NCI-H526 treated with DMSO at 0.1 percent for 48 hours (cell line): Measurements from ENCODE around the gene RBMS3.
"Not testable (repeated sequence)": the region's sequence is repeated elsewhere in the genome, so short reads cannot be mapped to it uniquely, and the experiment has no call there.

Experiments
- DNase-seq: peaks from one replicate; lab custom pipeline; 2025; lab: John Stamatoyannopoulos, UW

RBMS3 gene

DNA sequence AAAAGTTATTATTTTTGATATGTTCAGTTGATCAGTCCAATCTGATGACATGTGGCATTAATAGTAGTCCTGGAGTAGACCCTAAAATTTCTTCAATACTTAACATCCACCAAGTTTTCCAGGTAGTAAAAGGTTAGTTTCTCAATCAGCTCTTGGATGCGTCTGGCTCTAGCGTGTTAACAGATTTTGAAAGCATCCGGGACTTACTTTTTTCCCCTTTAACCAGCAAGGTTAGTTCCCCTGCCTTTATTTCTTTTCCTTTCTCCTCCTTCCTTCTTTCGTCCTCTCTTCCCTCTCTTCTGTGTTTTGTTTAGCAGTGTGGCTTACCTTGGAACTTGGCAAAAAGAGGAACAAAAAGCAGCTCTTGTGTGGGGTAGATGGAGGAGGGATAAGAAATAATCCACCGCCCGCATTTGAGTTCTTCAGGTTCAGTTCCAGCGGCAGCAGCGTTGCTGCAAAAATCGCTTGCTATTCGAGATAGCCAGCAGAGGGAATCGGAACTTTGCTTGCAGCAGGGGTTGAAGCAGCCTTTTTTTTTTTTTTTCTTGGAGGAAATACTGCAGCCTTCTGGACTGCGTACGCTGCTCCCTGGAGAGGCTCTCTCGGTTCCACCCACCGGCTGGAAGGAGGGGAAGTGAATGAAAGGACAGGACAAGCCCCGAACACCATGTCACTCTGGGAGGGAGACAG lies at the start of gene RBMS3:
Gene RBMS3 (plus strand): TSS at position 668 of the 690 bp plus-strand sequence.
- DNase-seq, result no peak

- DNase-seq, result not testable (repeated sequence)
Observed at GRCh38 chr3:29233126-29233525, 47.7 kb upstream of the RBMS3 start.

DNA sequence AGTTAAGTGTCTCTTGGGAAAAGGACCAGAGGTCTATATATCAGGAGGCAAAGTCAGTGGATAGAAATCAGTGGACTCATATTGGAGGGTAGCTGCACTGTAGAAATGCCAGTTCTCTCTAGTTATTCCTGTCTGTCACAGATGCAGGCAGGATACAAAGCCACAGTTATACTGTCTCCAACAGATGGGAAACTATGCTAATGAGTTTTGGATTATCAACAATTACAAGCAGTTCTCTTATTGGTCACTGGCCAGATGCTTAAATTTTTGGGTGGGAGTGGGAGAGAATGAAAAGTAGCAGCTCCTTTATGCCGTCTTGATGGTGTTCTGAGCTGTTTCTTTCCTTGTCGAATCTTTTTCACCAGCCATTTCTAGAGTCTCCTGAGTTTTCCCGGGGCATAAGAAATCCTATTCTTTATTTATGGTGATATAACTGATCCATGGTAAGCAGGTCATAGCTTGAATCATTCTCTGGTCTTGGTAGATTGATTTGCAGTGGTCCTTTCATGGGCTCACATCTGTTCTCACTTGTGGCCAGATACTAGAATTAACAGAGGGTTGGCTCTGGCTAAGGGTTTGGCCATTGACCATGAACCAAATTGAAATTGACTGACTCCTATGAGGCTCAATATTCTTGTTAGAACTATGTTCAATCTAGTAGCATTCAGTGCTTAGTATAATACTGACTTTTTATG lies 44.6 kb upstream of the RBMS3 start:
- no peak for DNase-seq

- DNase-seq, result no peak
Observed at GRCh38 chr3:29239376-29239775, 41.5 kb upstream of the RBMS3 start.

- no peak for DNase-seq
Observed at GRCh38 chr3:29240248-29240647, 40.6 kb upstream of the RBMS3 start.

GRCh38 chr3:29240887-29241286 lies 40.0 kb upstream of the RBMS3 start:
- no peak for DNase-seq

GRCh38 chr3:29241855-29242254 lies 39.0 kb upstream of the RBMS3 start:
- DNase-seq, result no peak

DNA sequence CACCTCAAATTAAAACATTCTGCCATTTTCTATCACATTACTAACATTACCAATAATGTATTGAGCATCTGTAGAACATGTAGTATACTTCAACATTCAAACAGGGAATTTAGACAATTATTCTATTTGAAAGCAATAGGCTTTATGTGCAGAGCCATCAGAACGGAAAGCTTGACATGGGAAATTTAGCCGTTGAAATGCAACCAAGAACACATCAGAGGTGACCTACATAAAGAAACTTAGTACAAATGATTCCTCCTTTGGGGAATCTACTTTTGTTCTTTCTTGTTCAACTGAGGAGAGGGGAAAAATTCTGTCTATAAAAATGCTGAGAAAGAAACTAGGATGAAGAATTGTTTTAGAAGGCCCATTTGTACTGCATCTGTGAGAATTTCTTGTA lies 38.6 kb upstream of the RBMS3 start:
- no peak for DNase-seq

DNA sequence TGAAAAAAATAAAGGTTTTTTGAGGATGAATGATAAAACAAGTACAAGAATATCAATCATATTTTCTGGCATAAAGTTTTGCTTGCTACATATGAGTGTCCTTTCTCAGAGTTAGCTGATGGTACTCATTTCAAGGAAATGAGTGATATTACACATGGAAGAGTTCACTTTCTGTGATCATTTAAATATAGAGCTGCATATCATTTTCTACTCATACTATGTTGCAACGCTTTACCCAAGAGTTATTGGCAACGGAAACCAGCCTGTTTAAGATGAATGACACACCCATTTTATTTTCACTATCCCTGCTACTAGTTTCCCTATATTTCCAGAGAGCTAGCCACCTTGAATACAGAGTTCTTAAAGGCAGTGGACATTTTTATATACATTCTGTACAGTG lies 35.4 kb upstream of the RBMS3 start:
- DNase-seq, result no peak

DNA sequence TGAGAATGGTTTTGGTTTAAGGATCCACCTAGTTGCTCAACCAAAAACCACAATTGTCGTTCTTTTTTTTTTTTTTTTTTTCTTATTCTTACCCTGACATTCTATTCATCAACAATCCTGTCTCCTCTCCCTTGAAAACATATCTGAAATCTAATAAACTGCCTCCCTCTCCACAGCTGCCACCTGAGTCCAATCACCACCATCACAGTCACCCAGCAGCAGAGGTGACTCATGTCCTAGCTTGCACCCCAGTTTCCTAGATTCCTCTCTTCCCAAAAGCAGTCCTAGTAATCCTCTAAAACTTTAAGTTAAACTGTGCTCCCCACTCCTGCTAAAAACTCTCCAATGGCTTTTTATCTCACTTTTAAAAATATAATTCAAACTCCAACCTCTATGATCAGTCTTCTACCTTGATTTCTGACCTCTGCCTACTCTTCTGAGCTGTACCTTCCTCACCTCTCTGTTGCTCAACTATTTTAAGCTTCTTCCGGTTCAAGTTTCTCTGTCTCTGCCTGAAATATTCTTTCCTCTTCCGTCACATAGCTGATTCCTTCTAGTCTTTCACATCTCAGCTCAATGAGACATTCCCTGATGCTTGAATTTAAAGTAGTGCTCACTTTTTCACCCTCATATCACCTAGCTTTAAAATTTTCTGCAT lies 33.7 kb upstream of the RBMS3 start:
- DNase-seq, result no peak

GRCh38 chr3:29249829-29250345 lies 31.0 kb upstream of the RBMS3 start:
- DNase-seq, result no peak

DNA sequence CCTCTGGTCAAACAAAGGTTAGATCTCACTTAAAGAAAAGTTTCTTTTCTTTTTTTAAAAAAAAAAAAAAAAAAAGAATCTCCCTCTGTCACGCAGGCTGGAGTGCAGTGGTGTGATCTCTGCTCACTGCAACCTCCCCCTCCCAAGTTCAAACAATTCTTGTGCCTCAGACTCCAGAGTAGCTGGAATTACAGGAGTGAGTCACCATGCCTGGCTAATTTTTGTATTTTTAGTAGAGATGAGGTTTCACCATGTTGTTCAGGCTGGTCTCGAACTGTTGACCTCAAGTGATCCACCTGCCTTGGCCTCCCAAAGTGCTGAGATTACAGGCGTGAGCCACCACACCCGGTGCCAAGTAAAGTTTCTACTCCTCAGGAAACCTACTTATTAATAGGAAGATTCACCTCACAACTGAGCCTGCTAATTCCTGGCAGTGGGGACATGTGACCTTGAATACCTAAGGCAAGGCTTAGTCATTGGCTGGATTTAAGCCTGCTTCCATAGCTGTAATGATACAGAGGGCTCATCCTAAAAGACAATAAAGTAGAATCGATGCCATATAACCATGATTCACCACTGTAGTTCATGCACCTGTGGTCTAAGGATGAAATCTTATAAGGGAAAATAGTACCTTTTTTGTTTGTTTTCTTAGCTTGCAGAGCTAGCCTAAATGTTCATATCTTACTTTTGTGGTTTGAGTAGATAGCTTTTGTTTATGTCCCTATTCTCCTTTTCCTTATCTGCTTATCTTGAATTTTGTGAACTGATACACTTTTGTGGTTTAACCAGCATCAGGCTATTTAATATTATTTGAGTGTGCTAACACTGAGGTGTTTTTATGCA lies 24.8 kb upstream of the RBMS3 start:
- DNase-seq, result no peak

DNA sequence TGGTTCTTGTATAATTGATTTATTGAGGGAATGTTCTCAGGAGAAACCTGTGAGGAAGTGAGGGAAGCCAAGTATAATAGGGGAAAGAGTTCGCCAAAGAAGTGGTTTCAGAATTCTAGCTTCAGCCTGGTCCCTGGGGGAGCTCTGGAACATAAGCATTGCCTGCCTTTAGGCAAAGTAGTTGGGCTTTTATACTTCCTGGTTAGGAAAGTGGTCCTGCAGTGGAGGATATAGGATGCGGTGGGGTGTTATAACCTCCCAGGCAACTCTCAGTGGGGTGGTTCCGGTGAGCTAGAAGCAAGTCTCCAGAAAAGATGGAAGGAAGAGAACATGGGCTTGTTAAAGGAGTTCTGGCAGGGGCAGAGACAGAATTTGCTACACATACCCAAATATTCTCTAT lies 22.7 kb upstream of the RBMS3 start:
- no peak for DNase-seq

DNA sequence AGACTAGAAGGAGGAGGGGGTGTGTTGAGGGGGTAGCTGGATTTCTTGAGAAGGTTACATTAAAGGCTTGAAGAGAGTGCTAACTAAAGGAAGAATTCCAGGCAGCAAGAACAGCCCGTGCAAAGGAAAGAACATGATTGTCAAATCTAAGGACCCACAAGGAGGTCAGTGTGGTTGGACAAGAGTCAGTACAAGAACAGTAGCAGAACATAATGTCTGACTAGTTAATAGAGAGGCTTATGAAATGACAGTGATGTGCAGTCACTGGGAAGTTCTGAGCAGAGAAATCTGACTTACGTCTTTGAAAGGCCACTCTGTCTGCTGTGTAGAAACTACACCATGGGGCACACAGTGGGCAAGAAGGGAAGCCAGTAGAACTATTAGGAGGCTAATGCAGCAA lies 19.8 kb upstream of the RBMS3 start:
- DNase-seq, result no peak

GRCh38 chr3:29263476-29263875 lies 17.4 kb upstream of the RBMS3 start:
- no peak for DNase-seq

DNA sequence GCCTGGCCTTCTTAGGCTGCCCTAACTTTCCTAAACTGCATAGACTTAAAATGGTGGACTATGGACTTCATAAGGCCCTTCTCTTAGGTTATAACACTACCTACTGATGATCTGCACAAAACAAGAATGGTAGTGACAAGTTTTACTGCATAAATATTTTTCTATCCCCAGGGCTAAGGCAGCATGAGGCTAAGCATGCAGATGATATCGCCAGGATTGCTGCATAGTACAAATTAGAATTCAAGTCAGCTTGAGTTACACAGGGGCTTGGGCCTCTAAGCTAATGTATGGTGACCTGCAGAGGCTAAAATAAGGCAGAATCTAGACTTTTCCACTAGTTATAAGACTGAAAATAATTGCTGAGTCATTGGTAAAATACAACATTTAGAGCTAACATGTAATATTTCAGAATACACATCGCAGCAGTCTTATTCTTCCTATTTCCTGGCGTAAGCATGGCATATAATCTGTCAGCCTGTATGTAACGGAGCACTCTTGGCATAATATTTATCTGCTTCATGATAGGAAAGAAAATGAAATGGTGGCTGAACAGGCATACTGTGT lies 15.3 kb upstream of the RBMS3 start:
- DNase-seq, result no peak

GRCh38 chr3:29267226-29267625 lies 13.6 kb upstream of the RBMS3 start:
- DNase-seq, result no peak

DNA sequence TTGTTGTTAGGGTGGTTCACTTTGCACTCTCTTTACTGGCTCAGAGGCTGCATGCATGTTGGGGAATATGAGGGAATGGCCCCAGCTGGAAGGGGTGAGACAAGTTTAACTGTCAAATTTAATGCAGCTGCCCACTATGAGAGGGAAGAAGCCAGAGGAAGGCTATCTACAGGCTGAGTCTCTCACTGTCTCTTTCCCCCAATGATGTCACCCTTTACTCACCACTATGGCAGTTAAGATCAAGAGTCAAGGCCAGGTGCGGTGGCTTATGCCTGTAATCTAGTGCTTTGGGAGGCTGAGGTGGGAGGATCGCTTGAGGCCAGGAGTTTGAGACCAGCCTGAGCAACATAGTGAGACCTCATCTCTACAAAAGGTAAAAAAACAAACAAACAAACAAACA lies 12.2 kb upstream of the RBMS3 start:
- no peak for DNase-seq

- DNase-seq, result no peak
Observed at GRCh38 chr3:29270752-29271151, 10.1 kb upstream of the RBMS3 start.

DNA sequence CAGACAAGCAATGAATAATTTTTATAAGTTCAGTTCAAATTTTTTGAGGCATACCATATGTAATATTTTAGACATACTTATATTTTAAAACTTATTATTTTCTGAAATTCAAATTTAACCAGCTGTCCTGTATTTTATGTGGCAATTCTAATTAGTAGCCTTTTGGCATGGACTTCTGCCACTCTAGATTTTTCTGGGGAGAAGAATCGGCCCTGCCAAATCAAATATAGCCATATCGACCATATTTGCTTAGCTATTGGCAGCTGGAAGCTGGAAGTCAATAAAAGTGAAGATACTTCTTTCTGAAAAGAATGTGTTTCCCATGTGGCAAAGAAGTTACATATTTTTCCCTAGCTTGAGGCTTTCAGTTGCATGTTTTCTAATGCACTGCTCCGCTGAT lies 9.4 kb upstream of the RBMS3 start:
- no peak for DNase-seq

GRCh38 chr3:29274667-29275066 lies 6.2 kb upstream of the RBMS3 start:
- DNase-seq, result no peak

GRCh38 chr3:29275309-29275708 lies 5.6 kb upstream of the RBMS3 start:
- DNase-seq, result no peak
